Hematopoietic multipotent progenitor cell treated with erythropoietin and hydrocortisone succinate and interleukin-3 and kit ligand, for 4 days (in vitro differentiated cells): Measurements from ENCODE around the gene BRME1.
A peak's percentile ranks its signal among the peaks of the same experiment; 100 is the strongest.

Source experiments
- DNase-seq: peaks from one replicate; pipeline ENCODE4 v3.0.0-alpha.2; 2015

BRME1 gene

DNA sequence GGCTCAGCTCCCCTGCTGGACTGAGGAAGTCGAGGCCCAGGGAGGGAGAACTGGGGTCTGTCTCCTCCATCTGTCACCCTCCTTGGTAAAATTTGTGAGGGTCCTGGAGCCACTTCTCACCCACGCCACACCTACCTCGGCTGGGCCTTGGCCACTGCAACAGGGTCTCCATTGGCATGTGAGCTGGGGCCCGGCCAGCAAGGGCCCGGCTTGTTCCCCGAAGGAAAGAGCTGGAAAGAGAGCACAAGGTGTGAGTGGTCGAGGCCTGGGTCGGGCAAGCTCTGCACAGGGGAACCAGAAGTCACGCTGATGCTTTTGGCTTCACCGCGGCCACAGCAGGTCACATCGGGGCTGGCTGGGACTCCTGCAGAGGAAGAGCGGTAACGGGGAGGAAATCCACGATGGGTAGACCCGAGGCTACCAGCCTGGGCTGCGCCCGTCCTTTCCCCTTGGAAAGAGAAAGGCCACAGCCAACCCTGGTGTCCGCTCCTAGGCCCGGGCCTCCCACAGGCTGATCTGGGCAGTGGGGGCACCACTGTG, 20.0 kb downstream of the BRME1 start:
- DNase-seq, result no peak

DNA sequence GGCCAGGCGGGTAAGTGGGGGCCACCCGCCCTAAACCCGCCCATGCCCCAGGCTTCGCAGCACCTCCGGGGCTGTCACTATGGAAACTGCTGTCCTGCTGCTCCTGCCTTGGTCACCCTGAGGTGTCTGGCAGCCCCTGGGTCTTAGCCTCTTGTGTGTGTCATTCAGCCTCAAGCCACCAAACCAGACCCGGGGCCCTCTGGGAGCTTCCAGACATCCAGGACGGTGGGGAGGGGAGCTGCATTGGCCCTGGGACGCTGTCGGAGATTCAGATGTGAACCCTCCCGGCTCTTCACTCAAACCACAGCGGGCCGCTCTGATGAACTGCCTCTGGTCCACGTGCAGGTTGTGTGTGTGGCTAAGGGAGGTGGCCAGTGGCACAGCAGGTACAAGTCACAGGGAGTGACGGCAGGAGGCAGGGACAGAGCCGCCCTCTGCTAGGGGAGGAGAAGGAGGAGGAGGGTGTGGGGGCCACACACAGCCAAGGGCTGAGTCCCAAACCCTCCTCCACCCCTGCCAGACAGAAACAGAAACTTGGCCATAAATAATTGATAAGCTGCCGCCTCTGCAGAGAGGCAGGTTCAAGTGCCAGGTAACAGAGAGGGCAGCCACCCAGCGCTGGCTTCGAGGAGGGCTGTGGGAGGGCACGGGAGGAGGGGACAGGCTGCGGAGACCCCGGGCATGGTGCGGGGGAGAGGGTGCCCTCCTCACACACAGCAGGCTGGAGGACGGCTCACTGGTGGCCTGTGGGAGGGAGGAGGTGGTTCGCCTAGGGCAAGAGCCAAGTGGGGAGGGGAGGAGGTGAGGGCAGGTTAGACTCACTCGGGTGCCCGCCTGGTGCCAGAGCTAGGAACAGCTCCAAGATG, 21.0 kb downstream of the BRME1 start:
- DNase-seq, result no peak

DNA sequence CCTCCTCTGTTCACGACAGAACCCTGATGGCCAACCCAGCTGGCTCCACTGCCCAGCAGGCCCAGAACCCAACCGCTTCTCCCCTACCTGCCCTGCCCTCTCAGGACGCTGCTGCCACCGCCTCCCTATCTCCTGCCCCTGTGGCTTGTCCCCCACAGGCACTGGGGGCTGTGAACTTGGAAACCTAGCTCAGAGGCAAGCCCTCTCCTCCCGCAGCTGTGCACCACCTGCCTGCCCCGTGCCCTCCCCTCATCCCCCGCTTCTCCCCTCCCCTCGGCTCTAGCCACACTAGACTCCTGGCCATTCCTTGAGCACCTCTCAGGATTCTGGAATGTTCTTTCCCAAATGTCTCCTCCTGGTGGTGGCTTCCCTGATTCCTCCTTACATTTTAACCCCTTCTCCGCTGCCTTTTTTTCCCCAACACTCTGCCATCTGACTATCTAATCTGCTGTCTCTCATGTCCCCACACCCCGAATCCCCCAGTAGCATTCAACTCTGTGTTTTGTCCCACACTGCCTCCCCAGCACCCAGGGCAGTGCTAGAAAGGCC, 22.3 kb downstream of the BRME1 start:
- no peak for DNase-seq

DNA sequence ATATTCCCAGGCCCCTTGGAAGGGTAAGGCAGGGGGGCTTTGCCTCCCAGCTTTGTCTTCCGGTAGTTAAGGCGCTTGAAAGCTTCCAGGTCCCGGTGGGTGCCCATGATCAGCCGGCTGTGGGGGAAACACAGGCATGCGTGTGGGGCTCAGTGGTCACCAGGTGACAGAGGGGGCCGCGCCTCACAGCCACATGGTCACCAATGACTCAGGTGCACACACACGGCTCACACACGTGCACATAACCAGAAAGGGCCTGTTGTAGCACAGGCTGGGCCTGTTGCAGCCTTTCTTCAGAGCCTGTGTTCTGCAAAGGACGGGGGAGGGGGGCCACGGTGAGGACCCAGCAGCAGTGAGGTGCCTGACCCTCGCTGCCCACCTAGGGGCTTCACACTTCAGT, 23.1 kb downstream of the BRME1 start:
- DNase-seq, result no peak

DNA sequence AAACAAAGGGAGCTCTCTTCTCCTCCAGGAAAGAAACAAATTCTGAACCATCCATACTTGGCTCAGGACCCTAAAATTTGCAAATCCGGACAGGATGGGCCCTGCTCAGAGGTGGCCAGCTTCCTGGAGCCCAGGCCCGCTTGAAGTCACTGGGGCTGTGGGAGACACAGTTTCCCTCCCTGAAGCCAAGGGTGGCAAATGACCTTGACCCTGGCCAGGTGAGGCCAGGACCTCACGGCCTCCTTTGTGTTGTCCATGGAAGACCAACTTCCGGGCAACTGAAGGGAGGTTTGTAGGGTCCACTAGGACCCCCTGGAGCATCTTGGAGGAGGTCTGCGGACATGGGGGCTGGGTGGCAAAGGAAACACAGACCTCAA, 23.5 kb downstream of the BRME1 start:
- DNase-seq, result no peak

DNA sequence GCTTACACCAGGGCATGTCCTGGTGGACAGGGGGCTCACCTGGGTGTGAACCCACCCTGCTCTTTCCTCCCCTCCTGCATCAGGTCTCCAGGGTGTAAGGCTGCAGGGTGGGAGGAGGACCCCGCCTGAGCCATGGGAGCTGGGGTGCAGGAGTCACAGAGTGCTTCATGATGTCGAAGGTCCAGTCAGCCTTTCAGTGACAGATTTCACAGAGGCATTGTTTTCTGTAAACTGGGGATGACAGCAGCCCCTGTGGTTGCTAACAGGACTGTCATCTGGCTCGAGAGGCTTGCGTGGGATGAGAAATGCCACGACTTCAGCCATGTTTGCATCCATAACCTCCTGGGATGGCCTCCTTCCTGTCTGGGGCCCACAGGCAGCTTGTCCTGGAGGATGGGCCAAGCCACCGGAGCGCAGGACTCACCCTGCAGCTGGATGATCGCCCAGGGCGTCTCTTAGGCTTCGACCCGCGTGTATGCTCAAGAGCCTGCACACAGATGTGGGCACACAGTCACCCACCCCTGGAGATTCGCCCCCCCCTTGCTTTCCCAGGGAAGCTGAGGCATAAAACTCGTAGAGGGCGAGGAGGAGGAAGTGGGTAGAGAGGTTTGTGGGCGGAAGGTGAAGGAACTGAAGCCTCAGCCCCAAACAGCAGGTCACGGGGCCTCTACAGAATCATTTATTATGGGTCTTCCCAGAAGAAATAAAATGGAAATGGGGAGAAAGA, 24.1 kb downstream of the BRME1 start:
- peak; percentile 49 for DNase-seq

DNA sequence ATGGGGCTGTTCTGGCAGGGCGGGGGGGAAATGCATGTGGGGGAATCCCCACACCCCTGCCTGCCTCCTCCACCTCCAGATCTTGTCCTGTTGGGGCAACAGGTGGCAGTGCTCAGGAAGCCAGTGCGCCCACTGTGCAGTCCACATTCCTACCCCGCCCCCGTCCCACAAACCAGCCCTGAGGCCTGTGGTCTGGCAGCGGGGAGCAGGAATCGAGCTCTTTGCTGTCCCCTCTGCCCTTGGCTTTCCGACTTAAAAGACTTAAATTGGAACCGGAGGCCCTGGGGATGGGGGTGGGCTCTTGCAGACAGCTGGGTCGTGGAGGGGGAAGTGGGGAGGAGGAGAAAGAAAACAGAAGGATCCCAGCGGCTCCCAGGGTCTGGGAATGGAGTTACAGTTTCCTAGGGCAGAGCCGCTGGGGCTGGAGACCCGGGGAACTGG, 24.6 kb downstream of the BRME1 start:
- DNase-seq, result peak; percentile 48

- peak; percentile 98 for DNase-seq
These were observed 25.6 kb downstream of the BRME1 start for GRCh38 chr19:13880059-13881043.

DNA sequence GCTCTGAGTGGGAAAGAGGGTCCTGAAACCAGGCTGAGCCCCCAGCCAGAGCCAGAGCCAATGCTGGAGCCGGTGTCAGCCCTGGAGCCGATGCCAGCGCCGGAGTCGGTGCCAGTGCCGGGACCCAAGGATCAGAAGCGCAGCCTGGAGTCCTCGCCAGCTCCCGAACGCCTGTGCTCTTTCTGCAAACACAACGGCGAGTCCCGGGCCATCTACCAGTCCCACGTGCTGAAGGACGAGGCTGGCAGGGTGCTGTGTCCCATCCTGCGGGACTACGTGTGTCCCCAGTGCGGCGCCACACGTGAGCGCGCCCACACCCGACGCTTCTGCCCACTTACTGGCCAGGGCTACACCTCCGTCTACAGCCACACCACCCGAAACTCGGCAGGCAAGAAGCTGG, 28.6 kb downstream of the BRME1 start:
- no peak for DNase-seq

DNA sequence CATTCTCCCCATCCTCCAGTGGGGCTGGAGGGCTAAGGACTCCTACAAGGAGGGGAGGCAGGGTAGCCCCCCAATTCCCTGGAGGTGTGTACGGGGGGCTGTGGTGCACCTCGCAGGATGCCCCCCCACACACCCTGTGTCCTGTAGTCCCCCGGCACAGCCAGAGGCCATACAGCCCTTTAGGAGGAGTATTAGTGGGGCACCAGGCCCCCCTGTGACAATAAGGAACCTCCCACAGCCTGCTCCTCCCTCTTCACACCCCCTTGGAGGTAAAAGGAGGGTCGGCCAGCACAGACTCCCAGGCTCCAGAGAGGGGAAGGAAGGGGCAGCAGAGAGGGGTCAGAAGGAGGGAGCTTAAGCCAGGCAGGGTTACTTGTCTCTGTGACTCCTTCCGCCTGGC, 29.1 kb downstream of the BRME1 start, which contains the start of gene NANOS3:
Gene NANOS3 (plus strand): TSS at position 301 of the 400 bp plus-strand sequence. CDS start 115 bp downstream, outside the sequence.
- no peak for DNase-seq

DNA sequence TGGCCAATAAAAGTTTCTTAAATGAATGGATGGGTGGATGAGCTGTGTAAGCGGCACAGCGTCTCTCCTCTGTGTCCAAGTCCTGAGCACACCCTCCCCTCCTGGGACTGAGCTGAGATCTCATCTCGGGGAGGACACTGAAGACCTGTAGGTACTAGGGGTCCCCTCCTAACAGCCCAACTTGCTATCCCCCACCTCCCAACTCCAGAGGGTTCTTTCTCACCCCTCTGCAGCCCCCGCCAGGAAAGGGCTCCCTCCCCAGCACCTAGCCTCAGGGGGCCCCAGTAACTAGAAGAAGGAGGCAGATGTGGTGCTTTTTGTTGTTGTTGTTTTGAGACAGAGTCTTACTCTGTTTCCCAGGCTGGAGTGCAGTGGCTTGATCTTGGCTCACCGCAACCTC, 30.1 kb downstream of the BRME1 start:
- DNase-seq, result no peak

DNA sequence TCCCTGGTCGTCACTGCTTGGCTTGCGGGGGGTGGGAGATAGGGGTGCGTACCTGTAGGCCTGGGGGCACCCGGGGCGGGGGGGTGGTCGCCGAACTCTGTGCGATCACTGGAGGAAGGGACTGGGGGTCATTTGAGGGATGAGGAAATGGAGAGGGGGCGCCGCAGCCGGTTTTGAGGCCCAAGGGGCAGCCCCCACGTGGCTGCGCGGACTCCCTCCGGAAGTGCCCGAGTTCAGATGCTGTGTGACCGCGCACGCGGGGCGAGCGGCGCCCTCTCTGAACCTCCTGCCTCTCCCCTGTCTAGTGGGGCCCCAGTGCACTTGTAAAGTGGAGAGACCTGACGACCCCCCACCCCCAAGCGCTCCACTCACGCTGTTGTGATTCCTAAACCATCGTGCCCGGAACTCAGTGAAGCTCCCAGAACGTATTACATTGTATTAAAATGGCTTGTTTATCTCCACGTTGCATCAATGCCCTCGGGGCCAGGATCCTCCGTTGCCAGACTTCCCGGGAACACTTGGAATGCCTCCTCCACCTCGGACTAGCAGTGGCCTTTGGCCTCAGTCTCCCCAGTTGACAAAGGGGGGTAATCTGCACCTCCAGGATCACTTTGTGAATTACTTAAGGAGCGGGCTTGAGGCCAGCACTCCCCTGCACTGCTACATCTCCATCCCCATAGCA, 31.9 kb downstream of the BRME1 start:
- DNase-seq, result no peak

DNA sequence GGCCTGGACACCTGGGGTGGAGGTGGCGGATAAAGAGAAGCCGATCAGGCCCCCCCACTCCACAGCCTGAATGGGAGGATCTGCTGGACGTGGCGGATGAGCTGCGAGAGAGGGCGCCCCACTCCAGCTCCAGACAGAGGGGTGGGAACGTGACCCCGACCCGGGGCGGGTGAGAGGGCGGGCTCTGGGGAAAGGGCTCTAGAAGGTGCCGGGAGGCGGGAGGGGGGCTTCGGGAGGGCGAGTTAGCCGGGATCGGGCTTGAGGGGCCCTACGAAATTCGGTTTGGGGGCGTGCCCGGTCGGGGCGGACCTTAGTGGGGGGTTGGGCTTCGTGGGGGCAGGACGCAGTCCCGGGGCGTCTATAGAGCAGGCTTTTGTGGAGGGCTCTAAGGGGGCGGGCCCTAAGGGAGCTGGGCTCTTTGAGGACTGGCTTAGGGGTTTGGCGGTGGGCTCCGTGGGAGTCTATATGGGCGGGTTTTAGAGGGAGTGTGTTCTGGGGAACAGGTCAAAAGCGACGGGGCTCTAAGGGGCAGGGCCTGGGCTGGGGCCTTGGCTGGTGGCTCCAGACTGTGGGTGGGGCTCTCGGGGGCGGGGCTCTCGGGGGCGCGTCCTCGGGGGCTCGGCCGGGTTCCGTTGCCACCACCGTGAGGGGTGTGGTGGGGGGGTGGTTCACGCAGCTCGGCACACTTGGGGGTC, 33.1 kb downstream of the BRME1 start:
- peak; percentile 85 for DNase-seq

DNA sequence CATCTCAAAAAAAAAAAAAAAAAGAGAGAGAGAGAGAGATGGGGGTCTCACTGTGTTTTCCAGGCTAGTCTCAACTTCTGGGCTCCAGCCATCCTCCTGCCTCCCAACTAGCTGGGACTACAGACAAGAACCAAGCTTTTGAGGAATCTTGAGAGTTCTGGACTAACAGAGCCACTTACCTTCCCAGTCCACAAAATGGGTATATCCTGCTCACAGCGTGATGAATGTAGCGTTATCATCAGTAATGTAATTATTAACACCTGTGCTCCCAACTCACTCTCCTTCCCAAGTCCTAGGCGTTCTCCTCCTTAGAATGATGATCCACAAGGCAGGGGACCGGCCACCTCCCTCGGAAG, 33.6 kb downstream of the BRME1 start:
- DNase-seq, result no peak

DNA sequence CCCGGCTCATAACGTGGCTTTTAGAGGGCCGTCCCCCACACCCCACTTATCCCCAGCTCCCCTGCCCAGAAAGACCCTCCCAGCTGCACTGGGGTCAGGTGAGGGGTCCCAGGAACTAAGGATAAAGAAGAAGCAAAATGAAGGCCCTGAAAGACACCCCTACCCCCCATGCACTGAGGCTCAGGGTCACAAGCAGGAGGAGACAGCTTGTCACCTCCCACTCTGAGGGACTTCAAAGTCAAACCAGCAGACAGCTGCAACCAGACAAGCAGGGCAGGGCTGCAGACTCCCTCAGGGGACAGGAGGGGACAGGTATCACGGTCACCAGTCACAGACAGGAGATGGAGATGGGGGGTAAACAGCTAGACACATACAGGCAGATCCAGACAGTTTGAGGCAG, 35.0 kb downstream of the BRME1 start:
- DNase-seq, result no peak

DNA sequence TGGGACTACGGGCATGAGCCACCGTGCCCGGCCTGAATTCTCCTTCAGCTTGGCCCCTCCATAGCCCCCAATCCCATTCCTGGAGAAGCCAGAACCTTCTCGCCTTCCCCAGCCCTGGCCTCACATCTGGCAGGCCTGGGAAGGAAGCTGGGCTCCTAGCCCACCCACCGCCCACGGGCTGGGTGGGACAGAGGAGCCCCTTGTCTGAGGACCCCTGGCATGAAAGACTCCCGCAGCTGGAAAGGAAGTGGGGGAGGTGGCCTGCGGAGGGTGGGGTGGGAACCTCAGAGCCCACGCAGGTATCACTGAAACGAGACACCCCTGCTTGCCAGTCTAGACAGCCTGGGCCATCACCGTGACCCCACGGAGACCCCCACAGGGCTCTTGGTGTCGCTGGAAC, 36.6 kb downstream of the BRME1 start:
- no peak for DNase-seq

DNA sequence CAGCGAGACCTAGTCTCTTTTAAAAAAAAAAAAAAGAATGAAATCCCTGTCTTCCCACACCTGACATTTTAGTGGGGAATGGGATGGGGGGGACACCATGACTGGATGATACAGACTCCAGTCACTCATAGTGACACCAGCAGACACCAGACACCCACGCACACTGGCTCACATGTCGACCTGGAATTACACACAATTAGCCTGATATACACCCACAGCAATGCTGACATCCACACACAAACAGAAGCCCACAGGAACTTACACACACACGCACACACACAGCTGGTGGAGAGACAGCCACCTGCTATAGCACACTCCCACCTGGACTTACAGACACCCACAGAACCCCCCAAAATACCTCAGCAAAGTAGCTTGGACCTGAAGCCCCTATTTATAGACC, 37.3 kb downstream of the BRME1 start:
- no peak for DNase-seq

DNA sequence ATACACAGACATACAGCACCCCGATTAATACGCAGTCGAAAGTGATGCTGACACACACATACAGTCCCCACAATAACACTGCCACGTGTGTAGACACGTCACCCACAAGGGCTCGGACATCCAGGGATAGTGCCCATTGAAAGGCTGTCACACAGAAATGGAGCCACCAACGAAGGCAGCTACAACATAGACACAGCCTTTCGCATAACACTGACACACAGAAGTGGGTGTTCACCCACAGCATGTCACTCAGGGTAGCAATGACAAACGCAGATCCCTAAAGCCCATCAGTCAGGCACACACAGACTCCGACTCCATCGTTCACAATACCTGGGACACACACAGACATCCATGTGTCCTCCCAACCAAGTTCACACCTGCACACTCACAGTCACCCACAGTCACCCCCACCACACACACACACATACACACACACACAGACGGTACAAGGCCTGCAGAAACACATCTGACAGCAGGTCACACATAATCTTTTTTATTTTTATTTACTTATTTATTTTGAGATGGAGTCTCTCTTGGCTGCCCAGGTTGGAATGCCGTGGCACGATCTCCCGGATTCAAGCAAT, 39.4 kb downstream of the BRME1 start:
- DNase-seq, result no peak

GRCh38 chr19:13865571-13866462, 40.1 kb downstream of the BRME1 start:
- DNase-seq, result peak; percentile 60
